GM06990 (cell line): ENCODE data around the gene SIM1.

ENCODE experiments used
- DNase-seq: peaks from one replicate; pipeline ENCODE4 v3.0.0-alpha.2; 2011; ENCODE audit not compliant: insufficient read length; ENCODE audit errors: extremely low read depth
- H3K27me3 ChIP-seq: replicated peaks from 2 replicates; pipeline ENCODE4 v1.6.0; 2011; ENCODE audit warnings: low read length; ENCODE audit not compliant: control insufficient read depth, insufficient read depth
- H3K36me3 ChIP-seq: 2 replicates; pipeline ENCODE4 v1.5.1; 2011; ENCODE audit warnings: low read length; ENCODE audit not compliant: control insufficient read depth, insufficient read depth
- H3K4me3 ChIP-seq: replicated peaks from 2 replicates; pipeline ENCODE4 v1.5.1; 2011; ENCODE audit warnings: low read depth, mild to moderate bottlenecking, control low read depth, low read length
- CTCF ChIP-seq: IDR thresholded peaks from 2 replicates; pipeline ENCODE4 v1.5.1; 2011; ENCODE audit warnings: low read length, control low read depth, mild to moderate bottlenecking, inconsistent platforms; ENCODE audit not compliant: insufficient read depth, poor library complexity, severe bottlenecking

The SIM1 gene

GRCh38 chr6:100440935-100441334 lies 23.8 kb downstream of the SIM1 start:
- H3K4me3 ChIP-seq: no peak overlapping the region
- no peak for TF ChIP-seq CTCF
- no peaks in the 10 kb centered on the region; the same call in 1 of the 2 replicates for H3K27me3 ChIP-seq

GRCh38 chr6:100435299-100435698 lies 29.4 kb downstream of the SIM1 start:
- H3K27me3 ChIP-seq: no peaks in the 10 kb centered on the region; the same call in 1 of the 2 replicates
- no peak for TF ChIP-seq CTCF
- no peaks in the 10 kb centered on the region for H3K36me3 ChIP-seq
- DNase-seq: no peak
- no peak overlapping the region for H3K4me3 ChIP-seq

More at GRCh38 chr6:100440935-100441334, 23.8 kb downstream of the SIM1 start:
- no peak for DNase-seq
- no peaks in the 10 kb centered on the region for H3K36me3 ChIP-seq

- no peak for TF ChIP-seq CTCF
- no peaks in the 10 kb centered on the region; the same call in 1 of the 2 replicates for H3K27me3 ChIP-seq
- H3K36me3 ChIP-seq: no peaks in the 10 kb centered on the region
- DNase-seq: no peak
- no peak overlapping the region for H3K4me3 ChIP-seq
These were observed 30.8 kb downstream of the SIM1 start for GRCh38 chr6:100433726-100434435.

- DNase-seq: no peak
- Histone ChIP-seq H3K36me3 (no peaks in the 10 kb centered on the region), H3K27me3 (no peaks in the 10 kb centered on the region; the same call in 1 of the 2 replicates), H3K4me3 (no peak overlapping the region)
- no peak for TF ChIP-seq CTCF
These were observed 32.6 kb downstream of the SIM1 start for GRCh38 chr6:100432136-100432535.

- Histone ChIP-seq H3K4me3 (no peak overlapping the region), H3K27me3 (no peaks in the 10 kb centered on the region; the same call in 1 of the 2 replicates), H3K36me3 (no peaks in the 10 kb centered on the region)
- no peak for TF ChIP-seq CTCF
- no peak for DNase-seq
These were observed 33.8 kb downstream of the SIM1 start for GRCh38 chr6:100430962-100431361.
